ENCODE results near the gene FXYD2. TPM values are rescaled to one million over a fixed set of nuclear protein-coding genes. Genes with fewer than 3 reads are reported as not detected.

The FXYD2 gene
- total and polyA plus RNA-seq, 3 experiments from 2014 or later = 5.4 to 67.9 (median 8.0) TPM

DNA sequence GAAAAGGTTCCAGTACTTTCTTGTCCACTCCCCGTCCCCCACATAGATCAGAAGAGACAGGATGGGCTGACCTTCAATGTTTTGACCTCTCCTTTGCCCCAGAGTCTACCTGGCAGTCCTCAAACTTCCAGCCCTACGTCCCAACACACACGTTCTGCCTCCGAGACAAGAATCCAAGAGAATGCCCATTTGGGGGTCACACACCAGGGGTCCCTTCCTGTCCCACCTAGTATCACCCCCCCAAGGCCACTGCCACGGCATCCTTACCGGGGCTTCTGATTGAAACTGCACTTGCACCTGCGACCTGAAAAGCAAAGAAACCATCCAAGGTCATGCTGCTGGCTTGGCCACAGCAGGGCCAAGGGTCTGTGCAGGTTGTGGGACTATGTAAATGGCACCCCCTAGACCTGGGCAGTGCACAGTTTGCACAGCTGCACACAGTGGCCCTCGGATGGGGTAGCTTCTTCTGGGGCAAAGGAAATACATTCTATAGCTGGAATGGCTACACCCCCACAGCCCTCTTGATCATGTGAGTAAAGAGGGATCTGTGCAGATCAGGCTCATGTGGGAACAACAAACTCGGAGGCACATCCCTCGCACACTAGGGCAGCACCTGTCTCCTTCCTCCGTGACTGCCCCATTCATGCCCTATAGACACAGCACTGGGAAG lies 16.5 kb upstream of the FXYD2 start:
- H3K4me1 Mint-ChIP-seq = peaks cover 8 to 30% (median 18%) of the 10 kb centered on the region in 3 donors
- H3K27me3 Mint-ChIP-seq = peaks cover 0 to 5% of the 10 kb centered on the region in 2 donors
- no peaks in the 10 kb centered on the region for H3K36me3 Mint-ChIP-seq
- H3K9me3 Mint-ChIP-seq = no peaks in the 10 kb centered on the region
- Histone ChIP-seq H3K27me3 (ENCODE audit: insufficient read depth, low read length, poor library complexity, severe bottlenecking) (no peaks in the 10 kb centered on the region), H3K27ac (ENCODE audit: low read depth, low read length) (no peak overlapping the region), H3K4me1 (ENCODE audit: insufficient read depth, low read length) (peaks cover 8% of the 10 kb centered on the region), H3K9me3 (ENCODE audit: low read length) (no peaks in the 10 kb centered on the region), H3K36me3 (ENCODE audit: insufficient read depth, low read length) (no peaks in the 10 kb centered on the region), H3K4me3 (ENCODE audit: low read length) (no peak overlapping the region)
- no peak overlapping the region for H3K4me3 Mint-ChIP-seq
- DNase-seq = peak in 1 of 5 donors; percentile 29
- POLR2A ChIA-PET = no interaction called here
- CTCF ChIA-PET = interaction anchor here (1.0 to 7.1 kb wide), 3 partner anchors 33 to 213 kb away, joined by 3 to 126 read pairs (median 3); no protein-coding TSS in a partner anchor
- H3K27ac Mint-ChIP-seq = peak overlapping the region in 1 of 8 donors; percentile 47

DNA sequence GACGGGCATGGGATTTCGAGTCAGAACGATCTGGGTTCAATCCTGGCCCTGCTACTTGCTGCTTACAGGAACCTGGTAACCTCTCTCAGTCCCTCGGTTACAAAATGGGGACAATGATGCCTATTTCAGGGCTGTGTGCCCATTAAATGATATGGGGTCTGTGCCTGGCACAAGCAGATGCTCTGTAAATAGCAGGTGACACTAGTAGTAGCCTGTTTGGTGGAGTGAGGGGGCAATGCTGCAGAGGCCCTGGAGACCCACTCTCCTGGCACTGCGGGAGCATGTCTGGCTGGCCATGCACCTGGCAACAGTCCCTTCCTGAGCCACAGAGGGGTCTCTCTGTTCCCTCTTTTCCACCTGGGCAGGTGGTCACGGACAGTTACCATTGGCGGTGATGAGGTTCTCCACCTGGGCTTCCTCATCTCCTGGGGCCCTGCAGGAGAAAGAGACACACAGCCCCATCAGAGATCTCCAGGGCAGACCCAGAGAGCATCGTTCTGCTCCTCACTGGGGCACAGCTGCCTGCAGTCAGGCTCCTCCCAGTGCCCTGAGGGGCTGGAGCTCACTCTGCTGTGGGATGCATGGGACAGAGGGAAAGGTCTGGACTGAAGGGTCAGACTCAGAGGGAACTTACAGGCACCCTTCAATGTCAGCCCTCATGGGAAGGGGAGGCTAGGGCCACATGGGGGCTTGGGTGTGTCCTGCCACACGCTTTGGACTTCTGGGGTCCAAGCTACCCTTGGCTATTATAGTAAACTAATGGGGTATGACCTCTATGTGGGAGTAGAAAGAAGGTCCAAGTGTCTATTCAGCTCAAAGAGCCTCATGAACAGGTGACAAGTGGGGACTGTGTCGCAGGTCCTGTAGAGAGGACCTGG lies 15.6 kb upstream of the FXYD2 start:
- Histone ChIP-seq H3K4me1 (ENCODE audit: insufficient read depth, low read length) (peaks cover 8% of the 10 kb centered on the region), H3K36me3 (ENCODE audit: insufficient read depth, low read length) (no peaks in the 10 kb centered on the region), H3K4me3 (ENCODE audit: low read length) (no peak overlapping the region), H3K27me3 (ENCODE audit: insufficient read depth, low read length, poor library complexity, severe bottlenecking) (no peaks in the 10 kb centered on the region), H3K27ac (ENCODE audit: low read depth, low read length) (no peak overlapping the region), H3K9me3 (ENCODE audit: low read length) (no peaks in the 10 kb centered on the region)
- H3K36me3 Mint-ChIP-seq = no peaks in the 10 kb centered on the region
- H3K4me3 Mint-ChIP-seq = no peak overlapping the region
- DNase-seq = peak in 1 of 5 donors; percentile 19
- peak overlapping the region in 2 of 8 donors; percentile 11 to 73 for H3K27ac Mint-ChIP-seq
- ChIA-PET CTCF (interaction anchor here (1.0 to 7.1 kb wide), 4 partner anchors 17 to 214 kb away, joined by 3 to 126 read pairs (median 4); no protein-coding TSS in a partner anchor), POLR2A (no interaction called here)
- peaks cover 0 to 5% of the 10 kb centered on the region in 2 donors for H3K27me3 Mint-ChIP-seq
- no peaks in the 10 kb centered on the region for H3K9me3 Mint-ChIP-seq
- H3K4me1 Mint-ChIP-seq = peaks cover 8 to 30% (median 18%) of the 10 kb centered on the region in 3 donors

DNA sequence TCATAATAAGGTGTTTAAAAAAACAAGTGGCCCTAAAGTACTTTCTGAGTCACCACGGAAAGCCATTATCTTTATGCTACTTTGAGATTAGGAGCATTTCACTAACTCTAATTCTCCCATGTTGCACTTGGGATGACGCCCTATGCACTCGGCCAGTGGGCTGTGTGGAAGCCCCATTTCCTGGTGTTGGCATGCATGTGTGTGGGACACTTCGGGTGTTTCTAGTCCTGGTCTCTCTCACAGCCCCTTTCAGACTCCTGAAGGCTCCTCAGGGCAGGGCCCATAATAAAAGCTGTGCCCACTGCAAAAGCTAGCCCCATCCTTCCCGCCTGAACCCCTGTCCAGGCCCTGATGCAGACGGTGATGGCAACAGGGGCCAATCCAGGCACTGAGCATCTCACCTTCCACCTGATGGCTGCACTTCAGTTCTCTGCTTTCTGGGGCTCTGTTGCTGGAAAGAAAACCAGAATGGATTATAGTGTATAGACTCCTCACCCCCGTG lies 14.9 kb upstream of the FXYD2 start:
- DNase-seq = peak in 1 of 5 donors; percentile 26
- Histone ChIP-seq H3K27ac (ENCODE audit: low read depth, low read length) (no peak overlapping the region), H3K27me3 (ENCODE audit: insufficient read depth, low read length, poor library complexity, severe bottlenecking) (no peaks in the 10 kb centered on the region), H3K9me3 (ENCODE audit: low read length) (no peaks in the 10 kb centered on the region), H3K4me3 (ENCODE audit: low read length) (no peak overlapping the region), H3K4me1 (ENCODE audit: insufficient read depth, low read length) (peaks cover 8% of the 10 kb centered on the region), H3K36me3 (ENCODE audit: insufficient read depth, low read length) (no peaks in the 10 kb centered on the region)
- H3K9me3 Mint-ChIP-seq = no peaks in the 10 kb centered on the region
- H3K4me3 Mint-ChIP-seq = no peak overlapping the region
- H3K27ac Mint-ChIP-seq = peak overlapping the region in 1 of 8 donors; percentile 73
- ChIA-PET POLR2A (no interaction called here), CTCF (interaction anchor here (1.2 kb wide), 1 partner anchor 16 kb away, joined by 4 read pairs; no protein-coding TSS in a partner anchor)
- peaks cover 0 to 5% of the 10 kb centered on the region in 2 donors for H3K27me3 Mint-ChIP-seq
- H3K4me1 Mint-ChIP-seq = peaks cover 6 to 30% (median 18%) of the 10 kb centered on the region in 3 donors
- H3K36me3 Mint-ChIP-seq = no peaks in the 10 kb centered on the region

DNA sequence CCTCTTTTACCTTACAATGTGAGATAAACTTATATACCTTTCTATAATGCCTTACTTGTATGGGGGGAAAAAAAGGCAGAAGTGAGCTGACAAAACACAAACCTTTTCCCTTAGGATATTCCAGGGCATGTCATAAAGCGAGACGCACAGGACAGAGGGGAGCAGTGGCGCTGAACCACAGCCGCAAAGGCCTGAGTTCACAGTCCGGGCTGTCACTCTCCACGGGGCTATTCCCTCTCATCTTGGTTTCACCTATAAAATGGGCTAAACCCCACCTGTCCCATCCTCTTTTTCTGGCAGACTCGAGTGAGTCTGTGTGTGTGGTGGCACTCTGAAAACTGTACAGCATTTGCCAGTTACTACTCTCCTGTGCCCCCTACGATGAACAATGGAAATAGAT lies 14.4 kb upstream of the FXYD2 start:
- ChIA-PET POLR2A (no interaction called here), CTCF (no interaction called here)
- Mint-ChIP-seq H3K36me3 (no peaks in the 10 kb centered on the region), H3K27me3 (peaks cover 0 to 5% of the 10 kb centered on the region in 2 donors), H3K4me3 (no peak overlapping the region), H3K27ac (peak overlapping the region in 1 of 8 donors; percentile 68), H3K4me1 (peaks cover 6 to 29% (median 18%) of the 10 kb centered on the region in 3 donors), H3K9me3 (no peaks in the 10 kb centered on the region)
- Histone ChIP-seq H3K4me3 (ENCODE audit: low read length) (no peak overlapping the region), H3K27ac (ENCODE audit: low read depth, low read length) (no peak overlapping the region), H3K36me3 (ENCODE audit: insufficient read depth, low read length) (no peaks in the 10 kb centered on the region), H3K9me3 (ENCODE audit: low read length) (no peaks in the 10 kb centered on the region), H3K4me1 (ENCODE audit: insufficient read depth, low read length) (peaks cover 5% of the 10 kb centered on the region), H3K27me3 (ENCODE audit: insufficient read depth, low read length, poor library complexity, severe bottlenecking) (no peaks in the 10 kb centered on the region)
- DNase-seq = no peak

DNA sequence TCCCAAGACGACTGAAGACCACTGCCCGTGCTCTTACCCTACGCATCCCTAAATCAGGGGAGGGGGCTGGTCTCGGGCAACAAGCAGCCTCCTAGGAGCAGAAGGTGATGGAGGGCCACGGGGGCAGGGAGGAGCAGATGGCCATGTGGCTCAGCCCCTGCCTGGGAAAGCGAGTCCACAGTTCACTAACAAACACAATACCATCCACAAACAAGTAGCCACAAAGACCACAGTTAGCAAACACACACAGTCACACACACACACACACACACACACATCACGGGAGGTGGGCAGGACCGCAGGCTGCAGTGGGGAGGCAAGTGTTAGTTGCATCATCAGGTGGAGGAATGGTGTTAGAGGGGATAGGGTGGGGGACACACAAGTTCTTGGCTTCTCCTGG lies 13.2 kb upstream of the FXYD2 start:
- H3K27ac ChIP-seq (ENCODE audit: low read depth, low read length) = no peak overlapping the region
- Mint-ChIP-seq H3K27me3 (peaks cover 0 to 5% of the 10 kb centered on the region in 2 donors), H3K4me1 (peaks cover 6 to 21% (median 18%) of the 10 kb centered on the region in 3 donors), H3K9me3 (no peaks in the 10 kb centered on the region), H3K36me3 (no peaks in the 10 kb centered on the region), H3K4me3 (peak overlapping the region in 3 of 7 donors; percentile 25 to 51 (median 42)), H3K27ac (peak overlapping the region in 3 of 8 donors; percentile 27 to 93 (median 73))
- H3K4me1 ChIP-seq (ENCODE audit: insufficient read depth, low read length) = no peaks in the 10 kb centered on the region
- no peaks in the 10 kb centered on the region for H3K27me3 ChIP-seq (ENCODE audit: insufficient read depth, low read length, poor library complexity, severe bottlenecking)
- no peaks in the 10 kb centered on the region for H3K9me3 ChIP-seq (ENCODE audit: low read length)
- CTCF ChIA-PET = no interaction called here
- H3K36me3 ChIP-seq (ENCODE audit: insufficient read depth, low read length) = no peaks in the 10 kb centered on the region
- peak in 1 of 5 donors; percentile 50 for DNase-seq
- POLR2A ChIA-PET = no interaction called here
- H3K4me3 ChIP-seq (ENCODE audit: low read length) = no peak overlapping the region

DNA sequence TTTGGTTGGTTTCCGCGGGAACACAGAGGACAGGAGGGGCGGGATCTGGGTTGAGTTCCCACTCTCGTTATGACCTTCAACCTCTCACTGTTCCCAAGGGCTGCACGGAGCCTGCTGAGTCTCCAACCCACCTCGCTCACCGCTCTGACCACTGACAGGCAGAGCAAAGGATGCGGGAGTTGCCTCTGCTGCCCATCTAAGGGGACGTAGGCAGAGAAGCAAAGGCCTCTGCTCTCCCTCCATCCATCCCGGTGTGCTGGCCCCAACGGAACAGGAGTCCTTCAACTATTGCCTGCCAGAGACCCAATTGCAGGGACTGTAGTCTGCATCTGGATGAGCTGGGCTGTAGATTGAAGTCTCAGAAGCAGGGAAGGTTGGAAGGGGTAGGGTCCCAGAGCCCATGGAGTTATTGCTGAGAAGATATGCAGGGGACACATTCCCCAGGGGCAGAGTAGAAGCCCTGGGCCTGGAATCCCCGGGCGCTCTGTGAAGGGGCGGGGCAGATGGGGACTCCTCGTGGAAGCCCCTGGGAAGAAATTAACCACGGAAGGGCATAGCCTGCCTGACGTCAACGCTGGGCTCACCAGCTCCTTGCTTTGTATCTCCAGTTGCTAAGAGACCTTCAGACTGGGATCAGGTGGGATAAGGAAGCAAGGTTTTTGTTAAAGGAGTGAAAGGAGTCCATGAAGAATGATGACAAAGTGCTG lies 12.7 kb upstream of the FXYD2 start:
- no peak overlapping the region for H3K27ac ChIP-seq (ENCODE audit: low read depth, low read length)
- Mint-ChIP-seq H3K27me3 (peaks cover 0 to 5% of the 10 kb centered on the region in 2 donors), H3K4me1 (peaks cover 8 to 26% (median 18%) of the 10 kb centered on the region in 3 donors), H3K4me3 (peak overlapping the region in 2 of 7 donors; percentile 25 to 56), H3K27ac (peak overlapping the region in 3 of 8 donors; percentile 27 to 93 (median 73)), H3K9me3 (no peaks in the 10 kb centered on the region), H3K36me3 (no peaks in the 10 kb centered on the region)
- no peaks in the 10 kb centered on the region for H3K9me3 ChIP-seq (ENCODE audit: low read length)
- ChIA-PET POLR2A (no interaction called here), CTCF (interaction anchor here (1.2 kb wide), 1 partner anchor 216 kb away, joined by 3 read pairs; no protein-coding TSS in a partner anchor)
- no peaks in the 10 kb centered on the region for H3K36me3 ChIP-seq (ENCODE audit: insufficient read depth, low read length)
- H3K4me1 ChIP-seq (ENCODE audit: insufficient read depth, low read length) = no peaks in the 10 kb centered on the region
- peak in 1 of 5 donors; percentile 24 for DNase-seq
- no peaks in the 10 kb centered on the region for H3K27me3 ChIP-seq (ENCODE audit: insufficient read depth, low read length, poor library complexity, severe bottlenecking)
- no peak overlapping the region for H3K4me3 ChIP-seq (ENCODE audit: low read length)

DNA sequence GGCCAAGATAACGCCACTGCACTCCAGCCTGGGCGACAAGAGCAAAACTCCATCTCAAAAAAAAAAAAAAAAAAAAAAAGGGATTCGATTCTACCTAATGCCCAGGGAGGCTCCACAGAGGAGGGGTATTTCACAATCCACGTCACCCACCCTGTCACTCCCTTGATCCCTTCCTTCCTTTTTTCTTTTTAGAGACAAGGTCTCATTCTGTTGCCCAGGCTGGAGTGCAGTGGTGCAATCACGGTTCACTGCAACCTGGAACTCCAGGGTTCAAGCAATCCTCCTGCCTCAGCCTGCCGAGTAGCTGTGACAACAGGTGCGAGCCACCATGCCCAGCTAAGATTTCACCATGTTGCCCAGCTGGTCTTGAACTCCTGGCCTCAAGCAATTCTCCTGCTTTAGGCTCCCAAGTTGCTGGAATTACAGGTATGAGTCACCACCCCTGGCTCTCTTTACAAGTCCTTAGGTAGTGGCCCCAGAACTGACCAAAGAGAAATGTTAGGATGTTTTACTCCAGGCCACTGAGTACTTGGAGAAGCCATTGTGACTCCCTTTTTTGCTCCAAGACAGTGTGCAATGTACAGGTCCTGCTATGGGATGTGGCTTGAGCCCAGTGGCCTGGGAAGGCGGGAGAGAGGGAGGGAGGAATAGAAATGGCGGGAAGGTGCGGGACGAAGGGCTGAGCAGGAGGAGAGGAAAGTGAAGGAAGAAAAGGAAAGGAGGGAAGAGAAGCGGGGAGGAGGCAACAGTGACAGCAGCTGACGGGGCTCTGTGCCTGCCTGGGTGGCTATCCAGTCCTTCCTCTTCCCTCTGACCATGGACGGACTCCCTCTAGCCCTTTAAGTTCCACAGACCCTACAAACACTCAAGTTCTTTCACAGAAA lies 11.8 kb upstream of the FXYD2 start:
- H3K4me1 ChIP-seq (ENCODE audit: insufficient read depth, low read length) = peaks cover 1% of the 10 kb centered on the region
- Mint-ChIP-seq H3K4me3 (no peak overlapping the region), H3K4me1 (peaks cover 9 to 29% (median 20%) of the 10 kb centered on the region in 3 donors), H3K27ac (no peak overlapping the region), H3K36me3 (no peaks in the 10 kb centered on the region), H3K27me3 (peaks cover 0 to 2% of the 10 kb centered on the region in 2 donors), H3K9me3 (no peaks in the 10 kb centered on the region)
- H3K27me3 ChIP-seq (ENCODE audit: insufficient read depth, low read length, poor library complexity, severe bottlenecking) = no peaks in the 10 kb centered on the region
- POLR2A ChIA-PET = no interaction called here
- peak in 1 of 5 donors; percentile 31 for DNase-seq
- no peak overlapping the region for H3K4me3 ChIP-seq (ENCODE audit: low read length)
- no peak overlapping the region for H3K27ac ChIP-seq (ENCODE audit: low read depth, low read length)
- no peaks in the 10 kb centered on the region for H3K36me3 ChIP-seq (ENCODE audit: insufficient read depth, low read length)
- H3K9me3 ChIP-seq (ENCODE audit: low read length) = no peaks in the 10 kb centered on the region
- CTCF ChIA-PET = interaction anchor here (1.1 to 6.9 kb wide), 3 partner anchors 14 to 217 kb away, joined by 3 to 35 read pairs (median 3); partner anchors contain the start of gene FXYD2

Data from CD8-positive, alpha-beta memory T cell (primary cell).